ENCODE data around the gene MAP4K4.

DNA sequence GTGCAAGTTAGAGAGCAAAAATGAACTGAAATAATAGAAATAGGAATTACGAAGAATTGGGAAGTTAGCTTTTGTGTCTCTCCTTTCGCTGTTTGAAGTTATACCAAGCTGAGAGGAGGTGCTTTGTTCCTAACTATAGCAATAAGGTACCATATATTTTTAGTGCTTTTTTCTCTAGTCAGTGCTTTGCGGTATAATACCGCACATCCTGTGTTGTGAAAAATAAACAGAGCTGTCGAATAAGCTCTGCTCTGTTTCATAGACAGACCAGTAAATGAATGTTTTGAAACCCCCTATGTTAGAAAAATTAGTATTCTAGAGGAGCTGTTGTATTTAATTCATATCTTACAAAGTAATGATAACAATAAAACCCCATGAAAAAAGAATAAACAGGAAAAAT, 130.8 kb downstream of the MAP4K4 start:
- TF ChIP-seq, protein P1, sequence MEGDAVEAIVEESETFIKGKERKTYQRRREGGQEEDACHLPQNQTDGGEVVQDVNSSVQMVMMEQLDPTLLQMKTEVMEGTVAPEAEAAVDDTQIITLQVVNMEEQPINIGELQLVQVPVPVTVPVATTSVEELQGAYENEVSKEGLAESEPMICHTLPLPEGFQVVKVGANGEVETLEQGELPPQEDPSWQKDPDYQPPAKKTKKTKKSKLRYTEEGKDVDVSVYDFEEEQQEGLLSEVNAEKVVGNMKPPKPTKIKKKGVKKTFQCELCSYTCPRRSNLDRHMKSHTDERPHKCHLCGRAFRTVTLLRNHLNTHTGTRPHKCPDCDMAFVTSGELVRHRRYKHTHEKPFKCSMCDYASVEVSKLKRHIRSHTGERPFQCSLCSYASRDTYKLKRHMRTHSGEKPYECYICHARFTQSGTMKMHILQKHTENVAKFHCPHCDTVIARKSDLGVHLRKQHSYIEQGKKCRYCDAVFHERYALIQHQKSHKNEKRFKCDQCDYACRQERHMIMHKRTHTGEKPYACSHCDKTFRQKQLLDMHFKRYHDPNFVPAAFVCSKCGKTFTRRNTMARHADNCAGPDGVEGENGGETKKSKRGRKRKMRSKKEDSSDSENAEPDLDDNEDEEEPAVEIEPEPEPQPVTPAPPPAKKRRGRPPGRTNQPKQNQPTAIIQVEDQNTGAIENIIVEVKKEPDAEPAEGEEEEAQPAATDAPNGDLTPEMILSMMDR (IDR thresholded peaks at IDR 0.05; ENCODE audit: low read depth, low read length) = no peak
- no peak for TF ChIP-seq EZH2phosphoT487 (IDR thresholded peaks at IDR 0.05; ENCODE audit: low read depth)
